HepG2 (cell line): ENCODE measurements around the gene ALG3.

ENCODE experiments used
- MATR3 ChIP-seq: sonication (generic); formaldehyde crosslinking; IDR thresholded peaks from 2 replicates; pipeline ENCODE4 v1.4.0; 2020; ENCODE audit warnings: missing genetic modification reagents
- PRDM15 ChIP-seq: sonication (generic); formaldehyde crosslinking; IDR thresholded peaks from 2 replicates; pipeline ENCODE4 v1.4.0; 2020; ENCODE audit warnings: missing genetic modification reagents
- SIN3A ChIP-seq: IDR thresholded peaks from 2 replicates; pipeline ENCODE4 v1.6.1; 2011; ENCODE audit warnings: low read depth, mild to moderate bottlenecking, control low read depth, low read length, borderline replicate concordance
- SP4 ChIP-seq: sonication (generic); formaldehyde crosslinking; IDR thresholded peaks from 2 replicates; pipeline ENCODE4 v1.8.1; 2023; ENCODE audit warnings: mild to moderate bottlenecking, missing genetic modification reagents
- SUZ12 ChIP-seq: fragments of 150-350 bp; IDR thresholded peaks from 2 replicates; pipeline ENCODE4 v1.6.1; 2014; ENCODE audit warnings: low read depth, low read length
- ZMAT3 ChIP-seq: sonication (generic); formaldehyde crosslinking; conservative IDR thresholded peaks from 2 replicates; pipeline ENCODE4 v1.7.0; 2021; ENCODE audit warnings: missing genetic modification reagents
- ZNF747 ChIP-seq: sonication (generic); formaldehyde crosslinking; IDR thresholded peaks from 2 replicates; pipeline ENCODE4 v1.8.1; 2023; ENCODE audit warnings: missing genetic modification reagents, mild to moderate bottlenecking, borderline replicate concordance
- ZNF782 ChIP-seq: sonication (generic); formaldehyde crosslinking; IDR thresholded peaks from 2 replicates; pipeline ENCODE4 v1.4.0; 2020; ENCODE audit warnings: missing genetic modification reagents, mild to moderate bottlenecking, borderline replicate concordance
- TF ChIP-seq, protein P1 (sequence below): sonication (generic); formaldehyde crosslinking; IDR thresholded peaks from 2 replicates; pipeline ENCODE4 v1.4.0; 2020; ENCODE audit warnings: mild to moderate bottlenecking, missing genetic modification reagents
- TF ChIP-seq, protein P2 (sequence below): IDR thresholded peaks from 2 replicates; pipeline ENCODE4 v1.6.1; 2016; ENCODE audit warnings: low read depth
- TF ChIP-seq, protein P3 (sequence below): sonication (generic); formaldehyde crosslinking; IDR thresholded peaks from 2 replicates; pipeline ENCODE4 v1.4.0; 2020; ENCODE audit warnings: mild to moderate bottlenecking, low read depth, missing genetic modification reagents

DNA sequence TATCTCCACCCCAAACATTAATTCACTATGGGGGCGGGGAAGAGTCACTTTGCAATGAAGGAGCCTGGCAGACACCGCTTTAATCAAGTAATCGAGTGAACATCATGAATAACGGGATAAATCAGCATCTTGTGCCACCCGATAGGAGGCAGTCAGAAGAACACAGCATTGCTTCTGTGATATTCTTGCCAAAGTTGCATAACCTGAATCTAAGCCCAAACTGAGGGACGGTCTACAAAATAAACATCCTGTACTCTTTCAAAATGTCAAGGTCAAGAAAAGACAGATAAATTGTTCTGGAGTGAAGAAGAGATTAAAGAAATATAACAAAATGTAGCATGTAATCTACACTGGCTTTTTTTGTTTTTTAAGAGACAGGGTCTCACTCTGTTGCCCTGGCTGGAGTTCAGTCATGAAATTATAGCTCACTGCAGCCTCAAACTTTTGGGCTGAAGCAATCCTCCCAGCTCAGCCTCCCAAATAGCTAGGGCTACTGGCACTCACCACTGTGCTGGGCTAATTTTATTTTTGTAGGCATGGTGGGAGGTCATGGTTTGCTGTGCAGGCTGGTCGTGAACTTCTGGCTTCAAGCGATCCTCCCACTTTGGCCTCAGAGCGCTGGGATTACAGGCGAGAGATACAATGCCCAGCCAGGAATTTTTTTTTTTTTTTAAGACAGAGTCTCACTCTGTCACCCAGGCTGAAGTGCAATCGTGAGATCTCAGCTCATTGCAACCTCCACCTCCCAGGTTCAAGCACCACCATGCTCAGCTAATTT, 39.4 kb downstream of the ALG3 start:
- TF ChIP-seq, protein P1, sequence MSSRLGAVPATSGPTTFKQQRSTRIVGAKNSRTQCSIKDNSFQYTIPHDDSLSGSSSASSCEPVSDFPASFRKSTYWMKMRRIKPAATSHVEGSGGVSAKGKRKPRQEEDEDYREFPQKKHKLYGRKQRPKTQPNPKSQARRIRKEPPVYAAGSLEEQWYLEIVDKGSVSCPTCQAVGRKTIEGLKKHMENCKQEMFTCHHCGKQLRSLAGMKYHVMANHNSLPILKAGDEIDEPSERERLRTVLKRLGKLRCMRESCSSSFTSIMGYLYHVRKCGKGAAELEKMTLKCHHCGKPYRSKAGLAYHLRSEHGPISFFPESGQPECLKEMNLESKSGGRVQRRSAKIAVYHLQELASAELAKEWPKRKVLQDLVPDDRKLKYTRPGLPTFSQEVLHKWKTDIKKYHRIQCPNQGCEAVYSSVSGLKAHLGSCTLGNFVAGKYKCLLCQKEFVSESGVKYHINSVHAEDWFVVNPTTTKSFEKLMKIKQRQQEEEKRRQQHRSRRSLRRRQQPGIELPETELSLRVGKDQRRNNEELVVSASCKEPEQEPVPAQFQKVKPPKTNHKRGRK (CRISPR knock-in tag), result no peak
- TF ChIP-seq, protein P2, sequence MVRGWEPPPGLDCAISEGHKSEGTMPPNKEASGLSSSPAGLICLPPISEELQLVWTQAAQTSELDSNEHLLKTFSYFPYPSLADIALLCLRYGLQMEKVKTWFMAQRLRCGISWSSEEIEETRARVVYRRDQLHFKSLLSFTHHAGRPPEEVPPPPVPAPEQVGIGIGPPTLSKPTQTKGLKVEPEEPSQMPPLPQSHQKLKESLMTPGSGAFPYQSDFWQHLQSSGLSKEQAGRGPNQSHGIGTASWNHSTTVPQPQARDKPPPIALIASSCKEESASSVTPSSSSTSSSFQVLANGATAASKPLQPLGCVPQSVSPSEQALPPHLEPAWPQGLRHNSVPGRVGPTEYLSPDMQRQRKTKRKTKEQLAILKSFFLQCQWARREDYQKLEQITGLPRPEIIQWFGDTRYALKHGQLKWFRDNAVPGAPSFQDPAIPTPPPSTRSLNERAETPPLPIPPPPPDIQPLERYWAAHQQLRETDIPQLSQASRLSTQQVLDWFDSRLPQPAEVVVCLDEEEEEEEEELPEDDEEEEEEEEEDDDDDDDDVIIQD, result no peak
- TF ChIP-seq ZNF782 (CRISPR knock-in tag), result no peak
- no peak for TF ChIP-seq PRDM15 (CRISPR knock-in tag)
- no peak for TF ChIP-seq SP4 (CRISPR knock-in tag)
- TF ChIP-seq ZNF747 (CRISPR knock-in tag), result no peak
- TF ChIP-seq MATR3 (CRISPR knock-in tag), result no peak
- TF ChIP-seq SUZ12, result no peak
- TF ChIP-seq, protein P3, sequence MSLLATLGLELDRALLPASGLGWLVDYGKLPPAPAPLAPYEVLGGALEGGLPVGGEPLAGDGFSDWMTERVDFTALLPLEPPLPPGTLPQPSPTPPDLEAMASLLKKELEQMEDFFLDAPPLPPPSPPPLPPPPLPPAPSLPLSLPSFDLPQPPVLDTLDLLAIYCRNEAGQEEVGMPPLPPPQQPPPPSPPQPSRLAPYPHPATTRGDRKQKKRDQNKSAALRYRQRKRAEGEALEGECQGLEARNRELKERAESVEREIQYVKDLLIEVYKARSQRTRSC (CRISPR knock-in tag), result no peak
- no peak for TF ChIP-seq SIN3A
- no peak for TF ChIP-seq ZMAT3
